Mesodermal cell (in vitro differentiated cells): ENCODE data around the gene HNRNPDL.
A peak's percentile ranks its signal among the peaks of the same experiment; 100 is the strongest.
"Not testable (repeated sequence)": the region's sequence is repeated elsewhere in the genome, so short reads cannot be mapped to it uniquely, and the experiment has no call there.

ENCODE experiments used
- H3K27ac ChIP-seq: 2 replicates; pipeline ENCODE4 v1.7.0; 2013; ENCODE audit warnings: mild to moderate bottlenecking, low read depth, low read length, moderate library complexity; ENCODE audit not compliant: severe bottlenecking
- H3K36me3 ChIP-seq: 2 replicates; pipeline ENCODE4 v1.7.1; 2013; ENCODE audit warnings: mild to moderate bottlenecking, low read length, moderate library complexity; ENCODE audit not compliant: control insufficient read depth, insufficient read depth
- H3K4me1 ChIP-seq: one replicate; pipeline ENCODE4 v1.7.1; 2013; ENCODE audit warnings: mild to moderate bottlenecking, low read length; ENCODE audit not compliant: insufficient read depth, control insufficient read depth, poor library complexity, severe bottlenecking
- H3K4me3 ChIP-seq: 2 replicates; pipeline ENCODE4 v1.7.0; 2013; ENCODE audit warnings: low read length, control low read depth, mild to moderate bottlenecking; ENCODE audit not compliant: insufficient read depth, poor library complexity, severe bottlenecking; ENCODE audit errors: extremely low read depth
- H3K9me3 ChIP-seq: 2 replicates; pipeline ENCODE4 v1.7.1; 2013; ENCODE audit warnings: mild to moderate bottlenecking, low read length, moderate library complexity; ENCODE audit not compliant: control insufficient read depth
- WGBS, 2 experiments: methylation state at CpG; one replicate each; pipeline ENCODE4 v1.1.5; 2013; ENCODE audit warnings: missing lambda C conversion rate in 2 of 2; ENCODE audit not compliant: insufficient coverage in 2 of 2; 5-methylcytosine and 5-hydroxymethylcytosine counted together

Gene HNRNPDL

DNA sequence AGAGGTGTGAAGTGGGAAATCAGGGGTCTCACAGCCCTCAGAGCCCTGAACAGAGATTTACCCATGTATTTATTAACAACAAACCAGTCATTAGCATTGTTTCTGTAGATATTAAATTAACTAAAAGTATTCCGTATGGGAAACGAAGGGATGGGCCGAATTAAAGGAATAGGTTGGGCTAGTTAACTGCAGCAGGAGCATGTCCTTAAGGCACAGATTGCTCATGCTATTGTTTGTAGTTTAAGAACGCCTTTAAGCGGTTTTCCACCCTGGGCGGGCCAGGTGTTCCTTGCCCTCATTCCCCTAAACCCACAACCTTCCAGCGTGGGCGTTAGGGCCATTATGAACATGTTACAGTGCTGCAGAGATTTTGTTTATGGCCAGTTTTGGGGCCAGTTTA lies 44.0 kb downstream of the HNRNPDL start:
- H3K27ac ChIP-seq, H3K4me1 ChIP-seq, H3K36me3 ChIP-seq, H3K4me3 ChIP-seq, H3K9me3 ChIP-seq: not testable (repeated sequence)
- 100% methylated on average over 2 of the region's 8 CpGs; no CpG with 5 or more reads in 1 of the 2 experiments for WGBS, 2 experiments

DNA sequence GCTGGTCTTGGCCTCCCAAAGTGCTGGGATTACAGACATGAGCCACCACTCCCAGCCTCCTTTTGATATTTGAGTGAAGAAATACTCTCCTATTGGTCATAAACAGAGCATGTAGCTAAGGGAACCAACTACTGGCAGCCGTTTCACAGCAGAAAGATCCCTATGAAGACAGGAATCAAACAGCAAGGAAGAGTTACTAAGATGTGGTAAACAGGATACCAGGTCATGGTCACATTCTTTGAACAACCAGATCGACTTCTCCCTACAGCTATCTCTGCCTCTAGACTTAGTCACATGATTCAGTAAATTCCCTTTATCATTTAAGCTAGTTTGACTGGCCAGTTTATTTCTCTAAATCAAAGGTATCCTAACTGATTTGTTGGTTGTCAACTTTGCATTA lies 47.5 kb downstream of the HNRNPDL start:
- Histone ChIP-seq H3K4me1 (no peaks in the 10 kb centered on the region), H3K4me3 (no peak overlapping the region), H3K27ac (no peak overlapping the region), H3K9me3 (peaks cover 3% of the 10 kb centered on the region), H3K36me3 (no peaks in the 10 kb centered on the region)
- WGBS, 2 experiments: 94 to 100% methylated on average over 1 to 2 of the region's 2 CpGs

DNA sequence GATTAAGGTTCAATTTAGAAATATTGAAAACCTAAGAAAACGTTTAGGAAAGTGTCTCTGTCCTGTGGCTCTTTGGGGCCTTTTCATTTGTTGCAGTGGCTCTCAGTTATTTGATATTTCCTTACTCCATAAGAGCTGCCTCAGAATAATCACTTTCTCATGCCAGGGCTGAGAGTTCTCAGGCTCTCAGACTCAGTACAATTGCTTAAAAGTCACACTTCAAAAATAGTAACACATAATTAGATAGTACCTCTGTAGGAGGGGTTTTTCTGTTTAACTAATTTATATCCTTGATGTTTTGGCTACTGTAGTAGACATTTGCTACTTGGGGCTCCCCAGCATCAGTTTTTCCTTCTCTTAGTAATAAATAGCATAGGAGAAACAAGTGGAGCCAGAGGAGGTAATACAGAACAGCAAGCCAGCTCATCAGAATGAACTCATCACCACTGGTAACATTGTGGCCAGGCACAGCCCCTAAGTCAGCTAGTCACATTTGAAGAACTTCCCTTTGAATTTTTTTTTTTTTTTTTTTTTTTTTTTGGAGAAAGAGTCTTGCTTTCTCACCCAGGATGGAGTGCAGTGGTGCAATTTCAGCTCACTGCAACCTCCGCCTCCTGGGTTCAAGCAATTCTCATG lies 48.5 kb downstream of the HNRNPDL start:
- no peaks in the 10 kb centered on the region for H3K4me1 ChIP-seq
- 80 to 93% methylated on average over 1 to 2 of the region's 2 CpGs for WGBS, 2 experiments
- no peak overlapping the region for H3K27ac ChIP-seq
- H3K9me3 ChIP-seq: peaks cover 3% of the 10 kb centered on the region
- H3K4me3 ChIP-seq: no peak overlapping the region
- peaks cover 6% of the 10 kb centered on the region for H3K36me3 ChIP-seq

GRCh38 chr4:82381235-82381634 lies 49.0 kb downstream of the HNRNPDL start:
- H3K4me1 ChIP-seq: no peaks in the 10 kb centered on the region
- WGBS, 2 experiments: 89 to 100% methylated on average over 2 of the region's 3 CpGs
- peaks cover 3% of the 10 kb centered on the region for H3K9me3 ChIP-seq
- no peak overlapping the region for H3K27ac ChIP-seq
- peaks cover 6% of the 10 kb centered on the region for H3K36me3 ChIP-seq
- H3K4me3 ChIP-seq: no peak overlapping the region

GRCh38 chr4:82380831-82381230 lies 49.4 kb downstream of the HNRNPDL start:
- Histone ChIP-seq H3K4me3 (no peak overlapping the region), H3K4me1 (no peaks in the 10 kb centered on the region), H3K9me3 (peaks cover 3% of the 10 kb centered on the region), H3K27ac (no peak overlapping the region), H3K36me3 (peaks cover 6% of the 10 kb centered on the region)
- 90 to 94% methylated on average over 3 of the region's 4 CpGs for WGBS, 2 experiments

DNA sequence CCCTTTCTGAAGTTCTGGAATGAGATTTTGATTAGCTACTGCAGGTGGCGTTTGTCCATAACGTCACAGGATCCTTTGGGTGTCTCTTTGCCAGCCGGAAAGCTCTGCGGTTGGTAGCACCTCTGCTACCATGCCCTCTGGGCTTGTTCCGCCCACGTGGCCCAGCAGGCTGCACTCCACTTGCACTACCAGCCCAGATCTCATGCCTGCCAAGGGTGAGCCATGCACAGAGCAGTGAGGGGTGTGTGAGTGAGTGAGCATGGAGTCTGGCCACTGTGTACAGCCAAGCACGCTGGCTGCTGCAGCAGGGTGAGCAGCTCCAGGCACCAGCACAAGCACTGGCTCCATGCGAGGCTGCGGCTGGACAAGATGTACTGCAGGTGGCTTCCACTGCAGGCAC lies 49.9 kb downstream of the HNRNPDL start:
- no peak overlapping the region for H3K4me3 ChIP-seq
- no peak overlapping the region for H3K27ac ChIP-seq
- no peaks in the 10 kb centered on the region for H3K4me1 ChIP-seq
- 83 to 93% methylated on average over 7 to 8 of the region's 9 CpGs for WGBS, 2 experiments
- H3K9me3 ChIP-seq: peaks cover 3% of the 10 kb centered on the region
- H3K36me3 ChIP-seq: peaks cover 6% of the 10 kb centered on the region

GRCh38 chr4:82376109-82376508 lies 54.2 kb downstream of the HNRNPDL start:
- Histone ChIP-seq H3K4me1 (no peaks in the 10 kb centered on the region), H3K27ac (no peak overlapping the region), H3K9me3 (peaks cover 2% of the 10 kb centered on the region), H3K36me3 (peaks cover 16% of the 10 kb centered on the region), H3K4me3 (no peak overlapping the region)
- 92 to 95% methylated on average over 4 of the region's 4 CpGs for WGBS, 2 experiments

DNA sequence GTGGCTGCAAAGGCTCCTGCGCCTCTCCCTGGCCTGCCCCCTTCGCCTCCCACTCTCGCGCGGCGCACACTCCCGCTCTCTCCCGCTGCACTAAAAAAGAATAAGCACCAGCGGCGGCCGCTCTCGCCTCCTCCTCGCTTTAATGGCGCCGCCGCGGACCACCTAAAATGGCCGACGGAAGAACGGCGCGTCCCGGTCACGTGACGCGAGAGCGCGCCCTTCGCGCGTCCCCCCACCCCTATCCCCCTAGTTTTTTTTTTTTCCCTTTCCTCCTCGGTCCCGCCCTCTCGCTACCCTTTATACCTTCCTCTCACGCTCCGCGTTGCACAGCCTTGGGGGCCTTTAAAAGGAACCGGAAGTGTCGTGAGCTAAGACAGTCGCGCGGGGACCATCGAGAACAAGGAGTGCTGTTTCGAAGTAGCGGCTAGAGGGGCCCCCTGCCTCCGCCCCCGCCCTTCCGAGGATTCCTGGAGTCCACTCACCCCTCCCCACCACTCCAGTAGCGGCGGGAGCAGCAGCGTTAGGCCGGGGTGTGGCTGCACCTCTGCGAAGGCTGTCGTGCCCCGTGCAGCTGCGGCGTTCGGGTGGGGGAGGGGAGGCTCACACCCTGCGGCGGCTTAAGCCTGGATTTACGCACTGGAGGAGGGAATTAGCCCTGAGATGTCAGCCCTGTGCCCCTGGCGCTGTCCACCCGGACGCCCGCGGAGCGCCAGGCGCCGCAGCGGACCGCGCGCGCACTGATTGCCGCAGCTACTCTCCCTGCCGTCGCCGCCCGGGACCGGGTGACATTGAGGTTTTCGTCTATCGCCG lies 56.2 kb downstream of the HNRNPDL start, which contains the start of gene HNRNPD:
Gene HNRNPD, minus strand, starts transcription at position 176 of the 810 bp plus-strand sequence. CDS start 313 bp downstream, outside the sequence.
- peaks cover 29% of the 10 kb centered on the region for H3K36me3 ChIP-seq
- peaks cover 10% of the 10 kb centered on the region for H3K4me1 ChIP-seq
- H3K4me3 ChIP-seq: peak within 1 kb of the TSS; percentile 91
- WGBS, 2 experiments: 0% methylated on average over 54 to 58 of the region's 83 CpGs
- H3K9me3 ChIP-seq: no peaks in the 10 kb centered on the region
- H3K27ac ChIP-seq: peak within 1 kb of the TSS; percentile 98

GRCh38 chr4:82373486-82373815 lies 56.8 kb downstream of the HNRNPDL start:
- peak overlapping the region; percentile 91 for H3K4me3 ChIP-seq
- H3K9me3 ChIP-seq: no peaks in the 10 kb centered on the region
- 0% methylated on average over 36 to 39 of the region's 50 CpGs for WGBS, 2 experiments
- H3K27ac ChIP-seq: peak overlapping the region; percentile 98
- peaks cover 13% of the 10 kb centered on the region for H3K4me1 ChIP-seq
- peaks cover 34% of the 10 kb centered on the region for H3K36me3 ChIP-seq
